ENCODE results near the gene BRAT1.

The BRAT1 gene

GRCh38 chr7:2493205-2494164, 61.8 kb downstream of the BRAT1 start:
- Mint-ChIP-seq H3K9me3 (peaks cover 11% of the 10 kb centered on the region), H3K4me1 (peaks cover 33% of the 10 kb centered on the region), H3K27ac (no peak overlapping the region), H3K4me3 (no peak overlapping the region), H3K36me3 (peaks cover 4% of the 10 kb centered on the region), H3K27me3 (peaks cover 32% of the 10 kb centered on the region)
- no peak for ATAC-seq (ENCODE audit: low read depth)
- DNase-seq (ENCODE audit: low spot score in 2 of 2), result no peak

GRCh38 chr7:2492038-2492437, 63.3 kb downstream of the BRAT1 start:
- peaks cover 6% of the 10 kb centered on the region for H3K36me3 Mint-ChIP-seq
- peaks cover 27% of the 10 kb centered on the region for H3K4me1 Mint-ChIP-seq
- no peak overlapping the region for H3K27ac Mint-ChIP-seq
- DNase-seq (ENCODE audit: low spot score in 2 of 2) (no peak), ATAC-seq (ENCODE audit: low read depth) (no peak)
- H3K4me3 Mint-ChIP-seq, result no peak overlapping the region
- H3K9me3 Mint-ChIP-seq, result peaks cover 11% of the 10 kb centered on the region
- peaks cover 37% of the 10 kb centered on the region for H3K27me3 Mint-ChIP-seq

- Mint-ChIP-seq H3K27me3 (peaks cover 29% of the 10 kb centered on the region), H3K36me3 (peaks cover 6% of the 10 kb centered on the region), H3K9me3 (peaks cover 11% of the 10 kb centered on the region), H3K4me1 (peaks cover 25% of the 10 kb centered on the region), H3K4me3 (no peak overlapping the region), H3K27ac (no peak overlapping the region)
- no peak for ATAC-seq (ENCODE audit: low read depth)
- DNase-seq (ENCODE audit: low spot score in 2 of 2), result no peak
These were observed 65.1 kb downstream of the BRAT1 start for GRCh38 chr7:2490181-2490651.

GRCh38 chr7:2488681-2489080, 66.6 kb downstream of the BRAT1 start:
- H3K27me3 Mint-ChIP-seq, result peaks cover 26% of the 10 kb centered on the region
- no peak overlapping the region for H3K4me3 Mint-ChIP-seq
- ATAC-seq (ENCODE audit: low read depth) (no peak), DNase-seq (ENCODE audit: low spot score in 2 of 2) (no peak)
- peaks cover 11% of the 10 kb centered on the region for H3K9me3 Mint-ChIP-seq
- H3K27ac Mint-ChIP-seq, result no peak overlapping the region
- H3K36me3 Mint-ChIP-seq, result peaks cover 6% of the 10 kb centered on the region
- peaks cover 22% of the 10 kb centered on the region for H3K4me1 Mint-ChIP-seq

- no peak overlapping the region for H3K27ac Mint-ChIP-seq
- DNase-seq (ENCODE audit: low spot score in 2 of 2), result no peak
These were observed 67.1 kb downstream of the BRAT1 start for GRCh38 chr7:2488272-2488645.

More at GRCh38 chr7:2488272-2488645, 67.1 kb downstream of the BRAT1 start:
- Mint-ChIP-seq H3K27me3 (peaks cover 23% of the 10 kb centered on the region), H3K36me3 (peaks cover 6% of the 10 kb centered on the region), H3K4me1 (peaks cover 19% of the 10 kb centered on the region), H3K9me3 (peaks cover 11% of the 10 kb centered on the region), H3K4me3 (no peak overlapping the region)
- ATAC-seq (ENCODE audit: low read depth), result no peak

Measured in memory B cell (primary cell).